ENCODE data around the gene ENC1. TPM values are rescaled to one million over a fixed set of nuclear protein-coding genes. Genes with fewer than 3 reads are reported as not detected.

Gene ENC1
- polyA plus RNA-seq, 1 donor (not counting 4 experiments of a cell fraction or from before 2014, with no cell fraction given) = 68.1 TPM

GRCh38 chr5:74640954-74641734, 616 bp upstream of the ENC1 start:
- no peaks in the 10 kb centered on the region for H3K27me3 ChIP-seq (ENCODE audit: control insufficient read depth, extremely low read depth, insufficient read depth, low read length)
- H2AFZ ChIP-seq (ENCODE audit: control insufficient read depth, low read length) = peak overlapping the region; percentile 24
- FAIRE-seq (no peak), DNase-seq (ENCODE audit: low read depth, low spot score) (no peak)
- H3K9me3 ChIP-seq (ENCODE audit: control insufficient read depth, low read depth, low read length) = no peaks in the 10 kb centered on the region
- H3K9ac ChIP-seq (ENCODE audit: control insufficient read depth, extremely low read depth, insufficient read depth, low read length) = peak overlapping the region; percentile 94
- peak overlapping the region; percentile 91 for H3K4me2 ChIP-seq (ENCODE audit: control insufficient read depth, extremely low read depth, insufficient read depth, low read depth, low read length)
- H3K36me3 ChIP-seq (ENCODE audit: control insufficient read depth in 2 of 2, extremely low read depth in 1 of 2, insufficient read depth in 2 of 2, low read length in 2 of 2) = peaks cover 2 to 12% of the 10 kb centered on the region in 2 experiments
- peaks cover 19% of the 10 kb centered on the region for H4K20me1 ChIP-seq (ENCODE audit: control insufficient read depth, extremely low read depth, insufficient read depth, low read length)
- H3K27ac ChIP-seq (ENCODE audit: control insufficient read depth, insufficient read depth, low read length) = peak overlapping the region; percentile 82
- H3K4me1 ChIP-seq (ENCODE audit: control insufficient read depth, extremely low read depth, insufficient read depth, low read length) = peaks cover 58% of the 10 kb centered on the region
- peak overlapping the region; percentile 84 to 98 (median 87) for H3K4me3 ChIP-seq (ENCODE audit: control insufficient read depth in 2 of 3, extremely low read depth in 1 of 3, insufficient read depth in 2 of 3, low read depth in 1 of 3, low read length in 3 of 3)
- H3K79me2 ChIP-seq (ENCODE audit: control insufficient read depth, insufficient read depth, low read length) = peaks cover 43% of the 10 kb centered on the region
- dilution Hi-C loops (cut with MboI; ENCODE audit: extremely low pct_ligation_motif_present, low sequenced_read_pairs) = no loop called here
- TF ChIP-seq EZH2 (IDR thresholded peaks at IDR 0.05; ENCODE audit: low read length) (no peak), CTCF (optimal IDR thresholded peaks at IDR 0.05 in 1 of 3, IDR thresholded peaks at IDR 0.05 in 1 of 3, conservative IDR thresholded peaks at IDR 0.05 in 1 of 3; ENCODE audit: extremely low read depth in 1 of 3, insufficient read depth in 2 of 3, low read length in 3 of 3) (no peak)
- H3K9me1 ChIP-seq (ENCODE audit: control insufficient read depth, extremely low read depth, insufficient read depth, low read length) = peaks cover 4% of the 10 kb centered on the region

- DNase-seq (ENCODE audit: low read depth, low spot score) (no peak), FAIRE-seq (no peak)
- H3K4me3 ChIP-seq (ENCODE audit: control insufficient read depth in 2 of 3, extremely low read depth in 1 of 3, insufficient read depth in 2 of 3, low read depth in 1 of 3, low read length in 3 of 3) = peak overlapping the region; percentile 84 to 98 (median 87)
- H3K79me2 ChIP-seq (ENCODE audit: control insufficient read depth, insufficient read depth, low read length) = peaks cover 56% of the 10 kb centered on the region
- peak overlapping the region; percentile 94 for H3K9ac ChIP-seq (ENCODE audit: control insufficient read depth, extremely low read depth, insufficient read depth, low read length)
- H3K9me3 ChIP-seq (ENCODE audit: control insufficient read depth, low read depth, low read length) = no peaks in the 10 kb centered on the region
- peaks cover 66% of the 10 kb centered on the region for H3K4me1 ChIP-seq (ENCODE audit: control insufficient read depth, extremely low read depth, insufficient read depth, low read length)
- H3K4me2 ChIP-seq (ENCODE audit: control insufficient read depth, extremely low read depth, insufficient read depth, low read depth, low read length) = peak overlapping the region; percentile 91
- no peak overlapping the region for H2AFZ ChIP-seq (ENCODE audit: control insufficient read depth, low read length)
- TF ChIP-seq CTCF (optimal IDR thresholded peaks at IDR 0.05 in 1 of 3, IDR thresholded peaks at IDR 0.05 in 1 of 3, conservative IDR thresholded peaks at IDR 0.05 in 1 of 3; ENCODE audit: extremely low read depth in 1 of 3, insufficient read depth in 2 of 3, low read length in 3 of 3) (peak in 1 of 3 experiments; percentile 35), EZH2 (IDR thresholded peaks at IDR 0.05; ENCODE audit: low read length) (no peak)
- H4K20me1 ChIP-seq (ENCODE audit: control insufficient read depth, extremely low read depth, insufficient read depth, low read length) = peaks cover 31% of the 10 kb centered on the region
- peaks cover 11 to 24% of the 10 kb centered on the region in 2 experiments for H3K36me3 ChIP-seq (ENCODE audit: control insufficient read depth in 2 of 2, extremely low read depth in 1 of 2, insufficient read depth in 2 of 2, low read length in 2 of 2)
- dilution Hi-C loops (cut with MboI; ENCODE audit: extremely low pct_ligation_motif_present, low sequenced_read_pairs) = no loop called here
- peaks cover 4% of the 10 kb centered on the region for H3K9me1 ChIP-seq (ENCODE audit: control insufficient read depth, extremely low read depth, insufficient read depth, low read length)
- H3K27me3 ChIP-seq (ENCODE audit: control insufficient read depth, extremely low read depth, insufficient read depth, low read length) = no peaks in the 10 kb centered on the region
- peak overlapping the region; percentile 82 for H3K27ac ChIP-seq (ENCODE audit: control insufficient read depth, insufficient read depth, low read length)
These were observed 600 bp downstream of the ENC1 start for GRCh38 chr5:74639807-74640449.
